ENCODE data around the gene G6PC1.
A peak's percentile ranks its signal among the peaks of the same experiment; 100 is the strongest.
"Not testable (repeated sequence)": the region's sequence is repeated elsewhere in the genome, so short reads cannot be mapped to it uniquely, and the experiment has no call there.

G6PC1 gene

GRCh38 chr17:42873932-42874695 lies 26.5 kb upstream of the G6PC1 start:
- DNase-seq (ENCODE audit: low read depth, low spot score): not testable (repeated sequence)

- DNase-seq (ENCODE audit: low read depth, low spot score): no peak
Observed at GRCh38 chr17:42877037-42877436, 23.6 kb upstream of the G6PC1 start.

GRCh38 chr17:42878123-42878880 lies 22.3 kb upstream of the G6PC1 start:
- no peak for DNase-seq (ENCODE audit: low read depth, low spot score)

- DNase-seq (ENCODE audit: low read depth, low spot score): no peak
Observed at GRCh38 chr17:42878924-42879595, 21.5 kb upstream of the G6PC1 start.

GRCh38 chr17:42879596-42879985 lies 21.0 kb upstream of the G6PC1 start:
- peak; percentile 38 for DNase-seq (ENCODE audit: low read depth, low spot score)

GRCh38 chr17:42880776-42881310 lies 19.8 kb upstream of the G6PC1 start:
- DNase-seq (ENCODE audit: low read depth, low spot score): no peak

GRCh38 chr17:42881706-42882105 lies 18.9 kb upstream of the G6PC1 start:
- DNase-seq (ENCODE audit: low read depth, low spot score): not testable (repeated sequence)

GRCh38 chr17:42882166-42882565 lies 18.4 kb upstream of the G6PC1 start:
- DNase-seq (ENCODE audit: low read depth, low spot score): no peak

- no peak for DNase-seq (ENCODE audit: low read depth, low spot score)
Observed at GRCh38 chr17:42883802-42884558, 16.6 kb upstream of the G6PC1 start.

GRCh38 chr17:42885806-42886205 lies 14.8 kb upstream of the G6PC1 start:
- not testable (repeated sequence) for DNase-seq (ENCODE audit: low read depth, low spot score)

- no peak for DNase-seq (ENCODE audit: low read depth, low spot score)
Observed at GRCh38 chr17:42886283-42887176, 14.1 kb upstream of the G6PC1 start.

- DNase-seq (ENCODE audit: low read depth, low spot score): no peak
Observed at GRCh38 chr17:42889809-42890208, 10.8 kb upstream of the G6PC1 start.

GRCh38 chr17:42891539-42892152 lies 9.0 kb upstream of the G6PC1 start:
- peak; percentile 57 for DNase-seq (ENCODE audit: low read depth, low spot score)

GRCh38 chr17:42893359-42893758 lies 7.2 kb upstream of the G6PC1 start:
- DNase-seq (ENCODE audit: low read depth, low spot score): no peak

- DNase-seq (ENCODE audit: low read depth, low spot score): no peak
Observed at GRCh38 chr17:42894283-42895184, 6.1 kb upstream of the G6PC1 start.

- DNase-seq (ENCODE audit: low read depth, low spot score): peak; percentile 66
Observed at GRCh38 chr17:42895185-42895555, 5.4 kb upstream of the G6PC1 start.

- no peak for DNase-seq (ENCODE audit: low read depth, low spot score)
Observed at GRCh38 chr17:42898147-42898811, 2.3 kb upstream of the G6PC1 start.

- not testable (repeated sequence) for DNase-seq (ENCODE audit: low read depth, low spot score)
Observed at GRCh38 chr17:42899981-42900380, 618 bp upstream of the G6PC1 start.

All from astrocyte of the hippocampus (primary cell).